Urinary bladder (tissue), 4 donors: ENCODE measurements around the gene DMAP1. TPM values are rescaled to one million over a fixed set of nuclear protein-coding genes. Genes with fewer than 3 reads are reported as not detected.

Experiments
- DNase-seq: peaks from one replicate; pipeline ENCODE4 v3.0.0-alpha.2; 2015; ENCODE audit errors: extremely low spot score
- H3K27ac ChIP-seq: one replicate; pipeline ENCODE4 v1.5.1; 2013; ENCODE audit warnings: low read depth, mild to moderate bottlenecking, moderate library complexity
- H3K36me3 ChIP-seq: one replicate; pipeline ENCODE4 v1.6.1; 2013; ENCODE audit warnings: mild to moderate bottlenecking, moderate library complexity; ENCODE audit not compliant: insufficient read depth
- H3K4me1 ChIP-seq: one replicate; pipeline ENCODE4 v1.6.1; 2013; ENCODE audit warnings: mild to moderate bottlenecking, moderate library complexity; ENCODE audit not compliant: insufficient read depth
- H3K4me3 ChIP-seq: one replicate; pipeline ENCODE4 v1.5.1; 2013; ENCODE audit warnings: low read depth, low read length
- WGBS: extraction: QIAGEN DNeasy Blood & Tissue Kit; methylation state at CpG from one replicate; pipeline ENCODE4 v1.1.7; 2013; 5-methylcytosine and 5-hydroxymethylcytosine counted together
- polyA plus RNA-seq: library from polyadenylated mRNA; stranded (reverse); fragments of 200-250 nt; gene quantifications from one replicate; pipeline ENCODE4 v1.2.3, GENCODE V29; 2013
- total RNA-seq: library from RNA; depleted of rRNA; stranded (reverse); fragments of >200 nt; gene quantifications from one replicate; pipeline ENCODE4 v1.2.3, GENCODE V29; 2014
- donor health status: healthy with polysubstance abuse.
- donor health status: healthy.

Gene DMAP1
- total and polyA plus RNA-seq, 2 donors: 17.2 to 33.7 TPM

GRCh38 chr1:44220001-44220751 lies 6.9 kb downstream of the DMAP1 start:
- 72% methylated on average over 31 of the region's 31 CpGs for WGBS

GRCh38 chr1:44220755-44221154 lies 7.5 kb downstream of the DMAP1 start:
- no peak overlapping the region for H3K4me3 ChIP-seq
- no peaks in the 10 kb centered on the region for H3K4me1 ChIP-seq
- DNase-seq: no peak
- 87% methylated on average over 10 of the region's 10 CpGs for WGBS
- no peak overlapping the region for H3K27ac ChIP-seq
- H3K36me3 ChIP-seq: peaks cover 3% of the 10 kb centered on the region

More at GRCh38 chr1:44220001-44220751, 6.9 kb downstream of the DMAP1 start:
- no peak for DNase-seq
- H3K27ac ChIP-seq: no peak overlapping the region
- no peaks in the 10 kb centered on the region for H3K4me1 ChIP-seq
- peaks cover 3% of the 10 kb centered on the region for H3K36me3 ChIP-seq
- H3K4me3 ChIP-seq: no peak overlapping the region

GRCh38 chr1:44221769-44222168 lies 8.5 kb downstream of the DMAP1 start:
- no peak for DNase-seq
- WGBS: 88% methylated on average over 23 of the region's 23 CpGs
- no peak overlapping the region for H3K4me3 ChIP-seq
- peaks cover 3% of the 10 kb centered on the region for H3K36me3 ChIP-seq
- H3K4me1 ChIP-seq: no peaks in the 10 kb centered on the region
- no peak overlapping the region for H3K27ac ChIP-seq

- H3K4me3 ChIP-seq: no peak overlapping the region
- DNase-seq: no peak
- H3K27ac ChIP-seq: no peak overlapping the region
- peaks cover 3% of the 10 kb centered on the region for H3K36me3 ChIP-seq
- WGBS: 82% methylated on average over 5 of the region's 5 CpGs
- H3K4me1 ChIP-seq: no peaks in the 10 kb centered on the region
Measured at GRCh38 chr1:44222397-44223186, 9.3 kb downstream of the DMAP1 start.

- WGBS: 80% methylated on average over 11 of the region's 11 CpGs
- H3K36me3 ChIP-seq: peaks cover 3% of the 10 kb centered on the region
Measured at GRCh38 chr1:44223187-44223610, 9.9 kb downstream of the DMAP1 start.

GRCh38 chr1:44225761-44226160 lies 12.5 kb downstream of the DMAP1 start:
- Histone ChIP-seq H3K4me1 (no peaks in the 10 kb centered on the region), H3K27ac (no peak overlapping the region), H3K4me3 (no peak overlapping the region), H3K36me3 (no peaks in the 10 kb centered on the region)
- DNase-seq: no peak
- 91% methylated on average over 2 of the region's 2 CpGs for WGBS

More at GRCh38 chr1:44223187-44223610, 9.9 kb downstream of the DMAP1 start:
- Histone ChIP-seq H3K4me3 (no peak overlapping the region), H3K27ac (no peak overlapping the region), H3K4me1 (no peaks in the 10 kb centered on the region)
- no peak for DNase-seq

GRCh38 chr1:44227211-44227610 lies 13.9 kb downstream of the DMAP1 start:
- WGBS: 81% methylated on average over 1 of the region's 1 CpG
- H3K4me3 ChIP-seq: no peak overlapping the region
- no peak for DNase-seq
- H3K4me1 ChIP-seq: no peaks in the 10 kb centered on the region
- no peak overlapping the region for H3K27ac ChIP-seq
- H3K36me3 ChIP-seq: no peaks in the 10 kb centered on the region

GRCh38 chr1:44228218-44228617 lies 14.9 kb downstream of the DMAP1 start:
- no peaks in the 10 kb centered on the region for H3K4me1 ChIP-seq

GRCh38 chr1:44229435-44230167 lies 16.3 kb downstream of the DMAP1 start:
- Histone ChIP-seq H3K4me1 (no peaks in the 10 kb centered on the region), H3K4me3 (no peak overlapping the region), H3K27ac (no peak overlapping the region), H3K36me3 (no peaks in the 10 kb centered on the region)
- no peak for DNase-seq
- 95% methylated on average over 16 of the region's 16 CpGs for WGBS

More at GRCh38 chr1:44228218-44228617, 14.9 kb downstream of the DMAP1 start:
- Histone ChIP-seq H3K36me3 (no peaks in the 10 kb centered on the region), H3K27ac (no peak overlapping the region), H3K4me3 (no peak overlapping the region)
- WGBS: 94% methylated on average over 13 of the region's 13 CpGs
- DNase-seq: no peak

GRCh38 chr1:44230796-44231195 lies 17.5 kb downstream of the DMAP1 start:
- Histone ChIP-seq H3K4me1 (no peaks in the 10 kb centered on the region), H3K27ac (no peak overlapping the region), H3K4me3 (no peak overlapping the region), H3K36me3 (no peaks in the 10 kb centered on the region)
- WGBS: 94% methylated on average over 3 of the region's 3 CpGs
- no peak for DNase-seq

GRCh38 chr1:44233593-44233992 lies 20.3 kb downstream of the DMAP1 start:
- H3K4me3 ChIP-seq: no peak overlapping the region
- H3K4me1 ChIP-seq: no peaks in the 10 kb centered on the region
- H3K36me3 ChIP-seq: no peaks in the 10 kb centered on the region
- H3K27ac ChIP-seq: no peak overlapping the region
- DNase-seq: no peak
- WGBS: 79% methylated on average over 1 of the region's 1 CpG

- Histone ChIP-seq H3K4me1 (no peaks in the 10 kb centered on the region), H3K36me3 (no peaks in the 10 kb centered on the region)
- 94% methylated on average over 5 of the region's 5 CpGs for WGBS
Measured at GRCh38 chr1:44235808-44236207, 22.5 kb downstream of the DMAP1 start.

GRCh38 chr1:44236490-44237272 lies 23.4 kb downstream of the DMAP1 start:
- WGBS: 91% methylated on average over 8 of the region's 8 CpGs
- DNase-seq: no peak
- H3K4me3 ChIP-seq: no peak overlapping the region
- no peaks in the 10 kb centered on the region for H3K36me3 ChIP-seq
- no peaks in the 10 kb centered on the region for H3K4me1 ChIP-seq
- no peak overlapping the region for H3K27ac ChIP-seq

More at GRCh38 chr1:44235808-44236207, 22.5 kb downstream of the DMAP1 start:
- Histone ChIP-seq H3K4me3 (no peak overlapping the region), H3K27ac (no peak overlapping the region)
- DNase-seq: no peak
